ENCODE results near the gene DGKZ. TPM values are rescaled to one million over a fixed set of nuclear protein-coding genes. Genes with fewer than 3 reads are reported as not detected.

DGKZ gene
- total and polyA plus RNA-seq, 10 of the 15 experiments (the other 5 are each of a cell fraction or from before 2014, with no cell fraction given): 0.50 to 78.4 (median 39.5) TPM

DNA sequence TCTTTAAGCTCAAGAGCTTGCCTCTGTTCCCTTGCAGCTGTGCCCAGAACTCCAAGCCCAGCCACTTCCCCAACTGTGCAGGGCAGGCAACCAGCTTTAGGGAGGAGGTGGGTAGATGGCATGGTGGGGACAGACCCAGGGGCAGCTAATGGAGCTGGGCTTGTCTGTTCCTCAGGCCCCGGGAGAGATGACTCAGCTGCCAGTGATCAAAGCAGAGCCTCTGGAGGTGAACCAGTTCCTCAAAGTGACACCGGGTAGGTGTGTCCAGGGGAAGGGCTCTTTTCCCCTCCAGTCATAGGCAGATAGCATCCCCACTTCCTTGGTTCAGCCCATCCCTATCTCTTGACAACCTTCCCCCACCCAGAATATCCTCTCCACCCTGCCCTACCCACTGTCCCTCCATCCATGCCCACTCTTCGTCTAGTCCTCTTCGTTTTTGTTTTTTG lies 37.4 kb upstream of the DGKZ start (continued):
- TF ChIP-seq MEF2A (IDR thresholded peaks at IDR 0.05; ENCODE audit: insufficient read depth, low read depth, low read length) (no peak), CHD1 (IDR thresholded peaks at IDR 0.05; ENCODE audit: low read depth, low read length) (no peak), ZNF207 (IDR thresholded peaks at IDR 0.05; ENCODE audit: borderline replicate concordance) (no peak), SIX5 (IDR thresholded peaks at IDR 0.05; ENCODE audit: low read depth, low read length, severe bottlenecking) (no peak), SPI1 (IDR thresholded peaks at IDR 0.05; ENCODE audit: borderline replicate concordance, insufficient read depth, low read depth, low read length) (peak; percentile 88)

DNA sequence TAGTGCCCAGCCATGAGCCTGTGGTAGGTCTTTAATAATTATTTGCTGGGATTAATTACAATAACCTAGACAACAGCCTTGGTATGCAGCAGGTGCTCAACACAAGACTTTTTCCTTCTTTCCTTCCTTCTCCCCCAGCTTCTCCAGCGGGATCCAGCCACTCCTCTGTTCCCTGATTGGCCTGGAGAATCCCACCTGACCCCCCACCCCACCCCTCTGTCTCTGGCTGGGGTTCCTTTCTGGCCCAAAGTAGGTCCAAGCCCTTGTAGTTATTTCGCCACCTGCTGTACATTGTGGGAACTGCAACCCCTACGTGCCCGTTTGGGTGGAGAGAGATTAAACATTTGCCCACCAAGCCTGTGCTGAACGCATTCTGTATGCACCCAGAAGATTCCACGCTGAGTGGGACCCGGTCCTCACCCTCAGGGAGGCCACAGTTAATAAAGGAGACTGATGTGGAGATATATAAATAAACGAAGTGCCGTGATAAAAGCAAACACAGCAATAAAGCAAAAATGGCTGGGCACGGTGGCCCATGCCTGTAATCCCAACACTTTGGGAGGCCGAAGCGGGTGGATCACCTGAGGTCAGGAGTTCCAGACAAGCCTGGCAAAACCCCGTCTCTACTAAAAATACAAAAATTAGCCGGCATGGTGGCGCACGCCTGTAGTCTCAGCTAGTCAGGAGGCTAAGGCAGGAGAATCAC lies 32.1 kb upstream of the DGKZ start:
- 28% methylated on average over 15 of the region's 16 CpGs for WGBS (ENCODE audit: insufficient coverage, insufficient replicate concordance, low lambda C conversion rate, missing lambda C conversion rate)
- no peak for DNase-seq (ENCODE audit: low read depth, low spot score)
- H3K4me3 ChIP-seq: no peak overlapping the region
- no peak overlapping the region for H3K9ac ChIP-seq (ENCODE audit: control insufficient read depth, insufficient read depth, low read length)
- ChIA-PET CTCF (interaction anchor here (0.7 to 14.4 kb wide), 25 partner anchors 8 to 216 kb away, joined by 3 to 626 read pairs (median 4); partner anchors contain the start of genes CREB3L1 and DGKZ), SMC1A (ENCODE audit: uncharacterized antibody, unreplicated experiment) (interaction anchor here (1.0 to 6.8 kb wide), 7 partner anchors 29 to 350 kb away, joined by 3 to 76 read pairs (median 5); no protein-coding TSS in a partner anchor), RAD21 (ENCODE audit: unreplicated experiment) (interaction anchor here (1.0 to 14.8 kb wide), 3 partner anchors 12 to 71 kb away, joined by 3 to 316 read pairs (median 4); no protein-coding TSS in a partner anchor), POLR2A (no interaction called here)
- H3K4me2 ChIP-seq (ENCODE audit: control insufficient read depth, insufficient read depth): no peak overlapping the region; the same call in 1 of the 2 replicates
- no peaks in the 10 kb centered on the region for H3K27me3 ChIP-seq (replicated peaks in 1 of 2; ENCODE audit: control insufficient read depth in 2 of 2, insufficient read depth in 2 of 2, low read length in 1 of 2)
- intact Hi-C loops (cut with micrococcal nuclease; ENCODE audit: unreplicated experiment): loop anchor here (1.0 kb wide), 1 partner anchor 76 kb away; no protein-coding TSS in a partner anchor
- H3K36me3 ChIP-seq (ENCODE audit: control insufficient read depth in 2 of 2, insufficient read depth in 2 of 2, low read length in 1 of 2): no peaks in the 10 kb centered on the region
- H4K20me1 ChIP-seq (ENCODE audit: control insufficient read depth, insufficient read depth): no peaks in the 10 kb centered on the region
- H3K79me2 ChIP-seq (ENCODE audit: control insufficient read depth, insufficient read depth, low read length): no peaks in the 10 kb centered on the region
- FAIRE-seq: peak; percentile 73
- no peaks in the 10 kb centered on the region for H3K9me3 ChIP-seq (replicated peaks; ENCODE audit: control insufficient read depth, insufficient read depth, low read length)
- in situ Hi-C loops (cut with MboI): no loop called here
- no peak overlapping the region for H2AFZ ChIP-seq (ENCODE audit: control insufficient read depth, low read depth, low read length)
- BruUV-seq (replicated peaks): no TSS peak
- ATAC-seq: peak; percentile 86
- peaks cover 9% of the 10 kb centered on the region for H3K4me1 ChIP-seq (ENCODE audit: control insufficient read depth, insufficient read depth, low read length)
- no peak overlapping the region for H3K27ac ChIP-seq (ENCODE audit: control insufficient read depth, insufficient read depth)
- TF ChIP-seq ZNF384 (IDR thresholded peaks at IDR 0.05; ENCODE audit: borderline replicate concordance, low read depth, low read length) (no peak), HDGF (IDR thresholded peaks at IDR 0.05) (0 out of 2 replicates have a peak, but pooled peaks have one; percentile 19), TCF7 (IDR thresholded peaks at IDR 0.05; ENCODE audit: borderline replicate concordance) (no peak), BCL11A (IDR thresholded peaks at IDR 0.05; ENCODE audit: low read depth, low read length) (no peak), TARDBP (IDR thresholded peaks at IDR 0.05; ENCODE audit: borderline replicate concordance) (no peak), TAF1 (IDR thresholded peaks at IDR 0.05; ENCODE audit: borderline replicate concordance, low read depth, low read length) (no peak), DPF2 (IDR thresholded peaks at IDR 0.05) (no peak), TCF12 (IDR thresholded peaks at IDR 0.05; ENCODE audit: low read depth, low read length) (0 out of 2 replicates have a peak, but pooled peaks have one; percentile 15), ESRRA (IDR thresholded peaks at IDR 0.05; ENCODE audit: low read length) (no peak), SMAD1 (IDR thresholded peaks at IDR 0.05; ENCODE audit: low read depth, partially characterized antibody) (no peak), ZZZ3 (IDR thresholded peaks at IDR 0.05; ENCODE audit: control insufficient read depth, insufficient read length, low read depth) (no peak), CBFB (IDR thresholded peaks at IDR 0.05; ENCODE audit: low read depth) (no peak), SMC3 (IDR thresholded peaks at IDR 0.05; ENCODE audit: borderline replicate concordance, low read length) (peak; percentile 83), YY1 (IDR thresholded peaks at IDR 0.05; ENCODE audit: low read depth, low read length) (peak; percentile 71), SPI1 (IDR thresholded peaks at IDR 0.05; ENCODE audit: borderline replicate concordance, insufficient read depth, low read depth, low read length) (peak; percentile 4; the same call in 1 of the 2 replicates), ZBED1 (IDR thresholded peaks at IDR 0.05; ENCODE audit: borderline replicate concordance) (no peak)
- TF ChIP-seq, protein P1, sequence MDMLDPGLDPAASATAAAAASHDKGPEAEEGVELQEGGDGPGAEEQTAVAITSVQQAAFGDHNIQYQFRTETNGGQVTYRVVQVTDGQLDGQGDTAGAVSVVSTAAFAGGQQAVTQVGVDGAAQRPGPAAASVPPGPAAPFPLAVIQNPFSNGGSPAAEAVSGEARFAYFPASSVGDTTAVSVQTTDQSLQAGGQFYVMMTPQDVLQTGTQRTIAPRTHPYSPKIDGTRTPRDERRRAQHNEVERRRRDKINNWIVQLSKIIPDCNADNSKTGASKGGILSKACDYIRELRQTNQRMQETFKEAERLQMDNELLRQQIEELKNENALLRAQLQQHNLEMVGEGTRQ (IDR thresholded peaks at IDR 0.05; ENCODE audit: borderline replicate concordance, low read depth, low read length): no peak

All from GM12878 (cell line).